NCI-H1092 treated with DMSO at 0.1 percent for 48 hours (cell line): ENCODE results near the gene SLC9A9.

Source experiments
- DNase-seq: peaks from one replicate; lab custom pipeline; 2025; lab: John Stamatoyannopoulos, UW

Gene SLC9A9

GRCh38 chr3:143321058-143321769, 527.1 kb downstream of the SLC9A9 start:
- no peak for DNase-seq

GRCh38 chr3:143315766-143316165, 532.5 kb downstream of the SLC9A9 start:
- DNase-seq = no peak

- DNase-seq = no peak
Measured at GRCh38 chr3:143314251-143315093, 533.8 kb downstream of the SLC9A9 start.

- DNase-seq = no peak
Measured at GRCh38 chr3:143313893-143314188, 534.4 kb downstream of the SLC9A9 start.

- no peak for DNase-seq
Measured at GRCh38 chr3:143313025-143313892, 535.0 kb downstream of the SLC9A9 start.

- no peak for DNase-seq
Measured at GRCh38 chr3:143311096-143311495, 537.2 kb downstream of the SLC9A9 start.

- DNase-seq = no peak
Measured at GRCh38 chr3:143309705-143310104, 538.6 kb downstream of the SLC9A9 start.

GRCh38 chr3:143307613-143308183, 540.6 kb downstream of the SLC9A9 start:
- no peak for DNase-seq

- no peak for DNase-seq
Measured at GRCh38 chr3:143306407-143306806, 541.9 kb downstream of the SLC9A9 start.

- DNase-seq = no peak
Measured at GRCh38 chr3:143302638-143303171, 545.6 kb downstream of the SLC9A9 start.

- no peak for DNase-seq
Measured at GRCh38 chr3:143301031-143301901, 547.0 kb downstream of the SLC9A9 start.

- no peak for DNase-seq
Measured at GRCh38 chr3:143298886-143299535, 549.3 kb downstream of the SLC9A9 start.

- no peak for DNase-seq
Measured at GRCh38 chr3:143298380-143298779, 549.9 kb downstream of the SLC9A9 start.

- DNase-seq = no peak
Measured at GRCh38 chr3:143295201-143296080, 552.8 kb downstream of the SLC9A9 start.

GRCh38 chr3:143294188-143294587, 554.1 kb downstream of the SLC9A9 start:
- no peak for DNase-seq

GRCh38 chr3:143291836-143292447, 556.3 kb downstream of the SLC9A9 start:
- no peak for DNase-seq

GRCh38 chr3:143288944-143289343, 559.3 kb downstream of the SLC9A9 start:
- no peak for DNase-seq

GRCh38 chr3:143287403-143287802, 560.9 kb downstream of the SLC9A9 start:
- DNase-seq = no peak
